ENCODE results near the gene GPRC5D.

- TF ChIP-seq CTCF (optimal IDR thresholded peaks at IDR 0.05 in 1 of 3, IDR thresholded peaks at IDR 0.05 in 1 of 3, conservative IDR thresholded peaks at IDR 0.05 in 1 of 3; ENCODE audit: extremely low read depth in 1 of 3, insufficient read depth in 2 of 3, low read length in 3 of 3), result no peak
- no peak for TF ChIP-seq EZH2 (IDR thresholded peaks at IDR 0.05; ENCODE audit: low read length)
Observed at GRCh38 chr12:12912711-12913110, 39.3 kb downstream of the GPRC5D start.
